HEK293 (cell line): ENCODE data around the gene ADGRD1.

Experiments
- CTCF ChIA-PET: fragments of 350-600 bp; formaldehyde crosslinking; extraction: SDS; loops from one replicate; lab custom pipeline; 2021; ENCODE audit warnings: antibody characterized with exemption; lab: Yijun Ruan, JAX
- POLR2A ChIA-PET: fragments of 300-600 bp; formaldehyde crosslinking; extraction: SDS; loops from one replicate; lab custom pipeline; 2020; ENCODE audit warnings: antibody characterized with exemption, inconsistent platforms; lab: Yijun Ruan, JAX
- H3K27ac ChIP-seq: fragments of 200-500 bp; sonication (Bioruptor generic); 2 replicates; pipeline ENCODE4 v1.5.1; 2014; ENCODE audit warnings: low read depth, low read length, control low read depth, inconsistent platforms; ENCODE audit errors: extremely low read depth
- H3K36me3 ChIP-seq, 2 experiments: fragments of 200-500 bp in 1 of 2; sonication (Bioruptor generic) in 1 of 2; 1 replicate in 1 of 2; 2 replicates in 1 of 2; pipeline ENCODE4 v1.5.1; 2014 to 2017; ENCODE audit warnings: inconsistent platforms in 2 of 2, low read length in 2 of 2; ENCODE audit not compliant: control insufficient read depth in 2 of 2, insufficient read depth in 1 of 2
- H3K4me1 ChIP-seq: fragments of 200-500 bp; sonication (Bioruptor generic); 2 replicates; pipeline ENCODE4 v1.5.1; 2014; ENCODE audit warnings: mild to moderate bottlenecking, low read length, inconsistent platforms; ENCODE audit not compliant: control insufficient read depth, insufficient read depth
- H3K4me3 ChIP-seq: 2 replicates; pipeline ENCODE4 v1.5.1; 2011; ENCODE audit warnings: low read depth, mild to moderate bottlenecking, control low read depth, low read length, moderate library complexity
- H3K9me3 ChIP-seq: fragments of 200-500 bp; sonication (Bioruptor generic); 2 replicates; pipeline ENCODE4 v1.5.1; 2014; ENCODE audit warnings: low read depth, low read length, inconsistent platforms; ENCODE audit not compliant: control insufficient read depth, insufficient read depth
- FEZF1 ChIP-seq: fragments of 450-650 bp; formaldehyde crosslinking; IDR thresholded peaks from 2 replicates; pipeline ENCODE4 v1.5.1; 2016; ENCODE audit warnings: missing biosample characterization, missing genetic modification characterization
- HOXD13 ChIP-seq: sonication (generic); formaldehyde crosslinking; IDR thresholded peaks from 2 replicates; pipeline ENCODE4 v1.8.0; 2022; ENCODE audit warnings: missing genetic modification reagents, borderline replicate concordance
- IKZF3 ChIP-seq: fragments of 450-650 bp; IDR thresholded peaks from 2 replicates; pipeline ENCODE4 v1.5.0; 2018; ENCODE audit warnings: missing biosample characterization, mild to moderate bottlenecking, missing genetic modification characterization, moderate library complexity
- KLF7 ChIP-seq: fragments of 450-650 bp; formaldehyde crosslinking; IDR thresholded peaks from 2 replicates; pipeline ENCODE4 v1.5.1; 2016; ENCODE audit warnings: missing biosample characterization, missing genetic modification characterization, borderline replicate concordance
- MZF1 ChIP-seq: fragments of 450-650 bp; formaldehyde crosslinking; IDR thresholded peaks from 2 replicates; pipeline ENCODE4 v1.5.1; 2017; ENCODE audit warnings: missing biosample characterization, missing genetic modification characterization, borderline replicate concordance
- REPIN1 ChIP-seq: fragments of 450-650 bp; formaldehyde crosslinking; IDR thresholded peaks from 2 replicates; pipeline ENCODE4 v1.5.1; 2017; ENCODE audit warnings: missing biosample characterization, missing genetic modification characterization, low read depth
- TSHZ1 ChIP-seq: fragments of 450-650 bp; formaldehyde crosslinking; IDR thresholded peaks from 2 replicates; pipeline ENCODE4 v1.5.1; 2016; ENCODE audit warnings: missing biosample characterization, missing genetic modification characterization, borderline replicate concordance
- ZBTB10 ChIP-seq: fragments of 450-650 bp; formaldehyde crosslinking; IDR thresholded peaks from 2 replicates; pipeline ENCODE4 v1.5.1; 2016; ENCODE audit warnings: missing biosample characterization, missing genetic modification characterization
- ZBTB26 ChIP-seq: fragments of 450-650 bp; formaldehyde crosslinking; optimal IDR thresholded peaks from 2 replicates; pipeline ENCODE3; 2016; ENCODE audit warnings: missing biosample characterization, mild to moderate bottlenecking, missing genetic modification characterization
- ZFHX2 ChIP-seq: fragments of 450-650 bp; formaldehyde crosslinking; conservative IDR thresholded peaks from 2 replicates; pipeline ENCODE4 v1.5.1; 2016; ENCODE audit warnings: missing biosample characterization, missing genetic modification characterization
- ZFP41 ChIP-seq: fragments of 450-650 bp; formaldehyde crosslinking; IDR thresholded peaks from 2 replicates; pipeline ENCODE4 v1.5.1; 2016; ENCODE audit warnings: missing biosample characterization, missing genetic modification characterization, borderline replicate concordance
- ZNF211 ChIP-seq: fragments of 450-650 bp; formaldehyde crosslinking; IDR thresholded peaks from 2 replicates; pipeline ENCODE4 v1.5.1; 2016; ENCODE audit warnings: low read depth, missing biosample characterization, missing genetic modification characterization
- ZNF221 ChIP-seq: fragments of 450-650 bp; formaldehyde crosslinking; IDR thresholded peaks from 2 replicates; pipeline ENCODE4 v1.5.1; 2017; ENCODE audit warnings: missing biosample characterization, missing genetic modification characterization, borderline replicate concordance
- ZNF324 ChIP-seq: fragments of 450-650 bp; formaldehyde crosslinking; IDR thresholded peaks from 2 replicates; pipeline ENCODE4 v1.5.1; 2016; ENCODE audit warnings: missing biosample characterization, missing genetic modification characterization
- ZNF354C ChIP-seq: fragments of 450-650 bp; formaldehyde crosslinking; IDR thresholded peaks from 2 replicates; pipeline ENCODE4 v1.5.1; 2016; ENCODE audit warnings: missing biosample characterization, missing genetic modification characterization, low read depth, borderline replicate concordance
- ZNF426 ChIP-seq: fragments of 450-650 bp; formaldehyde crosslinking; IDR thresholded peaks from 2 replicates; pipeline ENCODE4 v1.5.1; 2017; ENCODE audit warnings: missing biosample characterization, missing genetic modification characterization, mild to moderate bottlenecking, inconsistent platforms, moderate library complexity
- ZNF514 ChIP-seq: fragments of 450-650 bp; formaldehyde crosslinking; IDR thresholded peaks from 2 replicates; pipeline ENCODE4 v1.5.1; 2016; ENCODE audit warnings: missing biosample characterization, missing genetic modification characterization
- ZNF530 ChIP-seq: fragments of 450-650 bp; formaldehyde crosslinking; IDR thresholded peaks from 2 replicates; pipeline ENCODE4 v1.5.1; 2016; ENCODE audit warnings: low read depth, missing biosample characterization, missing genetic modification characterization
- ZNF692 ChIP-seq: fragments of 450-650 bp; formaldehyde crosslinking; IDR thresholded peaks from 2 replicates; pipeline ENCODE4 v1.5.1; 2016; ENCODE audit warnings: missing biosample characterization, missing genetic modification characterization
- ZNF837 ChIP-seq: fragments of 450-650 bp; formaldehyde crosslinking; IDR thresholded peaks from 2 replicates; pipeline ENCODE4 v1.5.1; 2016; ENCODE audit warnings: missing biosample characterization, missing genetic modification characterization

ADGRD1 gene

GRCh38 chr12:130998136-130998535, 44.4 kb downstream of the ADGRD1 start (continued):
- no peak for TF ChIP-seq ZBTB10
- no peak for TF ChIP-seq HOXD13
- TF ChIP-seq ZNF692 (tag by site-specific recombination): no peak
- no peak for TF ChIP-seq ZNF426 (tag by site-specific recombination)
- TF ChIP-seq, all 188 proteins: peak for 0

- CTCF ChIA-PET: interaction anchor here (0.5 to 1.0 kb wide), 3 partner anchors 28 to 160 kb away, joined by 3 read pairs; no protein-coding TSS in a partner anchor
- POLR2A ChIA-PET: no interaction called here
- no peak overlapping the region for H3K4me3 ChIP-seq
- no peak for TF ChIP-seq FEZF1
- TF ChIP-seq KLF7 (tag by site-specific recombination): no peak
- TF ChIP-seq ZNF211 (tag by site-specific recombination): no peak
- TF ChIP-seq IKZF3 (tag by site-specific recombination): no peak
- TF ChIP-seq TSHZ1: no peak
- no peak for TF ChIP-seq ZNF692 (tag by site-specific recombination)
- no peak for TF ChIP-seq ZFHX2
- no peak for TF ChIP-seq ZNF837 (tag by site-specific recombination)
- TF ChIP-seq, all 188 proteins: peak for 0
- no peak overlapping the region for H3K27ac ChIP-seq
- H3K9me3 ChIP-seq: no peaks in the 10 kb centered on the region
- no peaks in the 10 kb centered on the region for H3K4me1 ChIP-seq
- H3K36me3 ChIP-seq: no peaks in the 10 kb centered on the region
Observed at GRCh38 chr12:131000000-131000486, 46.3 kb downstream of the ADGRD1 start.

- POLR2A ChIA-PET: no interaction called here
- CTCF ChIA-PET: no interaction called here
- Histone ChIP-seq H3K9me3 (no peaks in the 10 kb centered on the region), H3K4me3 (no peak overlapping the region), H3K4me1 (no peaks in the 10 kb centered on the region), H3K36me3 (no peaks in the 10 kb centered on the region), H3K27ac (no peak overlapping the region)
- TF ChIP-seq ZBTB26 (tag by site-specific recombination) (no peak), MZF1 (tag by site-specific recombination) (no peak), REPIN1 (no peak), ZNF530 (tag by site-specific recombination) (no peak), ZNF324 (tag by site-specific recombination) (no peak), ZNF354C (tag by site-specific recombination) (no peak), ZFP41 (tag by site-specific recombination) (no peak), ZNF514 (tag by site-specific recombination) (no peak), ZNF221 (tag by site-specific recombination) (no peak)
Observed at GRCh38 chr12:131001493-131001892, 47.8 kb downstream of the ADGRD1 start.
